ENCODE data around the gene ATP6V0B.

Gene ATP6V0B

GRCh38 chr1:44014365-44015104, 39.8 kb downstream of the ATP6V0B start:
- H3K27ac ChIP-seq: no peak overlapping the region
- TF ChIP-seq ZFX (IDR thresholded peaks at IDR 0.05) (no peak), CTCF (conservative IDR thresholded peaks at IDR 0.05) (no peak)

GRCh38 chr1:44015206-44015605, 40.4 kb downstream of the ATP6V0B start:
- H3K27ac ChIP-seq: no peak overlapping the region
- TF ChIP-seq CTCF (conservative IDR thresholded peaks at IDR 0.05) (no peak), ZFX (IDR thresholded peaks at IDR 0.05) (no peak)

GRCh38 chr1:44016041-44016889, 41.5 kb downstream of the ATP6V0B start:
- no peak for TF ChIP-seq ZFX (IDR thresholded peaks at IDR 0.05)
- no peak for TF ChIP-seq CTCF (conservative IDR thresholded peaks at IDR 0.05)
- H3K27ac ChIP-seq: no peak overlapping the region

- H3K27ac ChIP-seq: no peak overlapping the region
- TF ChIP-seq CTCF (conservative IDR thresholded peaks at IDR 0.05) (no peak), ZFX (IDR thresholded peaks at IDR 0.05) (no peak)
These were observed 42.2 kb downstream of the ATP6V0B start for GRCh38 chr1:44016890-44017400.

GRCh38 chr1:44019466-44019948, 44.7 kb downstream of the ATP6V0B start:
- H3K27ac ChIP-seq: no peak overlapping the region
- TF ChIP-seq CTCF (conservative IDR thresholded peaks at IDR 0.05): no peak
- TF ChIP-seq ZFX (IDR thresholded peaks at IDR 0.05): no peak

GRCh38 chr1:44020464-44020863, 45.7 kb downstream of the ATP6V0B start:
- TF ChIP-seq ZFX (IDR thresholded peaks at IDR 0.05) (no peak), CTCF (conservative IDR thresholded peaks at IDR 0.05) (no peak)
- no peak overlapping the region for H3K27ac ChIP-seq

- TF ChIP-seq ZFX (IDR thresholded peaks at IDR 0.05) (no peak), CTCF (conservative IDR thresholded peaks at IDR 0.05) (no peak)
- no peak overlapping the region for H3K27ac ChIP-seq
These were observed 46.4 kb downstream of the ATP6V0B start for GRCh38 chr1:44021156-44021555.

Measured in C4-2B (cell line).